Testis (tissue), 3 donors: ENCODE data around the gene TSKU. TPM values are rescaled to one million over a fixed set of nuclear protein-coding genes. Genes with fewer than 3 reads are reported as not detected.

Experiments
- DNase-seq: peaks from one replicate; pipeline ENCODE4 v3.0.0-alpha.2; 2019
- H3K27ac ChIP-seq, 2 donors: fragments of 200-600 bp; sonication (generic); one replicate each; pipeline ENCODE4 v1.5.1; 2019
- H3K27me3 ChIP-seq: fragments of 200-600 bp; sonication (generic); one replicate; pipeline ENCODE4 v1.5.1; 2019
- H3K36me3 ChIP-seq: fragments of 200-600 bp; sonication (generic); one replicate; pipeline ENCODE4 v1.5.1; 2017; ENCODE audit warnings: low read depth; ENCODE audit errors: missing control alignments
- H3K4me1 ChIP-seq: fragments of 200-600 bp; sonication (generic); one replicate; pipeline ENCODE4 v1.5.1; 2019
- H3K4me3 ChIP-seq, 2 donors: fragments of 200-600 bp; sonication (generic); one replicate each; pipeline ENCODE4 v1.5.1; 2017 to 2019
- H3K9me3 ChIP-seq: fragments of 200-600 bp; sonication (generic); one replicate; pipeline ENCODE4 v1.5.1; 2017
- CTCF ChIP-seq, 3 experiments: fragments of 450-650 bp in 2 of 3; fragments of 200-600 bp in 1 of 3; sonication (generic) in 1 of 3; IDR thresholded peaks; one replicate each; pipeline ENCODE4 v1.5.1; 2016 to 2019; ENCODE audit warnings: antibody characterized with exemption in 3 of 3, mild to moderate bottlenecking in 2 of 3, moderate library complexity in 1 of 3
- POLR2A ChIP-seq: fragments of 450-650 bp; IDR thresholded peaks from one replicate; pipeline ENCODE4 v1.6.1; 2017; ENCODE audit warnings: antibody characterized with exemption, mild to moderate bottlenecking, moderate library complexity
- WGBS, 2 donors: methylation state at CpG; one replicate each; pipeline ENCODE4 v1.1.5; 2018; 5-methylcytosine and 5-hydroxymethylcytosine counted together
- intact Hi-C: fragments of 100-400 bp; cut with DNase I; formaldehyde crosslinking; loops from one replicate; pipeline ENCODE4 v1.15.1; 2023; ENCODE audit warnings: low total_unique reads
- polyA plus RNA-seq: library from polyadenylated mRNA; stranded (reverse); fragments of 350-450 nt; fragmentation: Illumina TruSeq; extraction: RNeasy Lipid Tissue Mini Kit (QIAGEN cat#74804); gene quantifications from one replicate; pipeline ENCODE4 v1.2.3, GENCODE V29; 2014; ENCODE audit warnings: low read depth, low replicate concordance; ENCODE audit not compliant: insufficient read depth
- total RNA-seq, 2 donors: library from RNA; depleted of rRNA; stranded (reverse); fragments of >200 nt; gene quantifications; one replicate each; pipeline ENCODE4 v1.2.3, GENCODE V29; 2016

The TSKU gene
- total and polyA plus RNA-seq, 3 donors from 2014 or later, result 17.1 to 30.2 (median 25.9) TPM

- no peak overlapping the region for H3K27ac ChIP-seq
- H3K27me3 ChIP-seq, result no peaks in the 10 kb centered on the region
- peak; percentile 95 for DNase-seq
- H3K9me3 ChIP-seq, result no peaks in the 10 kb centered on the region
- no peaks in the 10 kb centered on the region for H3K36me3 ChIP-seq
- TF ChIP-seq CTCF (IDR thresholded peaks at IDR 0.05) (peak; percentile 76 to 77 (median 76)), POLR2A (no peak)
- no peak overlapping the region for H3K4me3 ChIP-seq
- WGBS, 2 donors, result 12 to 23% methylated on average over 19 of the region's 19 CpGs
- H3K4me1 ChIP-seq, result no peaks in the 10 kb centered on the region
- intact Hi-C loops, result loop anchor here (10.0 kb wide), 1 partner anchor 107 kb away; no protein-coding TSS in a partner anchor
Measured at GRCh38 chr11:76807206-76807875, 24.2 kb downstream of the TSKU start.

- H3K4me3 ChIP-seq, result no peak overlapping the region
- 90 to 93% methylated on average over 12 of the region's 12 CpGs for WGBS, 2 donors
- H3K27me3 ChIP-seq, result no peaks in the 10 kb centered on the region
- DNase-seq, result no peak
- no peak overlapping the region for H3K27ac ChIP-seq
- H3K9me3 ChIP-seq, result no peaks in the 10 kb centered on the region
- no peaks in the 10 kb centered on the region for H3K36me3 ChIP-seq
- H3K4me1 ChIP-seq, result no peaks in the 10 kb centered on the region
- TF ChIP-seq POLR2A (no peak), CTCF (IDR thresholded peaks at IDR 0.05) (no peak)
- intact Hi-C loops, result loop anchor here (10.0 kb wide), 1 partner anchor 107 kb away; no protein-coding TSS in a partner anchor
Measured at GRCh38 chr11:76808171-76808570, 25.0 kb downstream of the TSKU start.

- TF ChIP-seq POLR2A, result no peak
- no peak for DNase-seq
- Histone ChIP-seq H3K4me1 (no peaks in the 10 kb centered on the region), H3K4me3 (no peak overlapping the region), H3K36me3 (no peaks in the 10 kb centered on the region), H3K27ac (no peak overlapping the region), H3K27me3 (no peaks in the 10 kb centered on the region), H3K9me3 (no peaks in the 10 kb centered on the region)
- intact Hi-C loops, result loop anchor here (10.0 kb wide), 1 partner anchor 106 kb away; no protein-coding TSS in a partner anchor
- 85 to 91% methylated on average over 5 of the region's 5 CpGs for WGBS, 2 donors
Measured at GRCh38 chr11:76808996-76809395, 25.8 kb downstream of the TSKU start.

GRCh38 chr11:76810151-76810853 is 27.1 kb downstream of the TSKU start:
- Histone ChIP-seq H3K36me3 (no peaks in the 10 kb centered on the region), H3K4me3 (no peak overlapping the region), H3K27ac (no peak overlapping the region), H3K27me3 (no peaks in the 10 kb centered on the region), H3K4me1 (no peaks in the 10 kb centered on the region), H3K9me3 (no peaks in the 10 kb centered on the region)
- peak; percentile 53 for DNase-seq
- TF ChIP-seq CTCF (IDR thresholded peaks at IDR 0.05), result peak; percentile 40 to 67 (median 51)
- no peak for TF ChIP-seq POLR2A
- intact Hi-C loops, result no loop called here
- 75 to 83% methylated on average over 11 of the region's 11 CpGs for WGBS, 2 donors

GRCh38 chr11:76811259-76811658 is 28.1 kb downstream of the TSKU start:
- Histone ChIP-seq H3K27me3 (no peaks in the 10 kb centered on the region), H3K4me3 (no peak overlapping the region), H3K27ac (no peak overlapping the region), H3K36me3 (no peaks in the 10 kb centered on the region), H3K9me3 (no peaks in the 10 kb centered on the region), H3K4me1 (no peaks in the 10 kb centered on the region)
- DNase-seq, result no peak
- intact Hi-C loops, result no loop called here
- TF ChIP-seq CTCF (IDR thresholded peaks at IDR 0.05) (no peak), POLR2A (no peak)
- 95 to 97% methylated on average over 4 of the region's 4 CpGs for WGBS, 2 donors
